Motor neuron (in vitro differentiated cells): ENCODE data around the gene NOS1AP. TPM values are rescaled to one million over a fixed set of nuclear protein-coding genes. Genes with fewer than 3 reads are reported as not detected.
"Not testable (repeated sequence)": the region's sequence is repeated elsewhere in the genome, so short reads cannot be mapped to it uniquely, and the experiment has no call there.

ENCODE experiments used
- ATAC-seq, 8 experiments: fragments of 200-7000 bp; cut with Tn5 transposase; replicated peaks in 6 of 8; 2 replicates each; pipeline ENCODE4 v1.8.0; 2021; ENCODE audit warnings: mild to moderate bottlenecking in 8 of 8, moderate library complexity in 8 of 8
- H3K27ac ChIP-seq, 2 donors: fragments of 250-450 bp; sonication (Bioruptor Pico); 2 replicates each; pipeline ENCODE4 v1.9.0; 2021; ENCODE audit warnings: antibody characterized with exemption in 2 of 2, mild to moderate bottlenecking in 2 of 2, moderate library complexity in 1 of 2
- H3K4me1 ChIP-seq, 2 donors: fragments of 250-450 bp; sonication (Bioruptor Pico); replicated peaks in 1 of 2; 2 replicates each; pipeline ENCODE4 v1.6.1; 2021; ENCODE audit warnings: antibody characterized with exemption in 2 of 2, mild to moderate bottlenecking in 2 of 2, moderate library complexity in 1 of 2
- H3K4me3 ChIP-seq, 5 donors: fragments of 250-450 bp; sonication (Bioruptor Pico); 2 replicates each; pipeline ENCODE4 v1.9.0; 2021; ENCODE audit warnings: antibody characterized with exemption in 5 of 5, mild to moderate bottlenecking in 5 of 5, moderate library complexity in 4 of 5
- WGBS, 10 experiments: fragments of 450-650 bp; shearing (Covaris generic); methylation state at CpG; one replicate each; pipeline ENCODE4 v1.0.0; 2022; 5-methylcytosine and 5-hydroxymethylcytosine counted together
- in situ Hi-C, 9 experiments: fragments of 400-800 bp; cut with MboI; loops; one replicate each; pipeline ENCODE4 v1.15.0; 2021; ENCODE audit warnings: low sequenced_read_pairs in 9 of 9, low pct_unique_long_range_greater_than_20kb in 2 of 9; ENCODE audit not compliant: unreplicated experiment in 9 of 9
- total RNA-seq, 8 experiments: library from RNA; unstranded; fragments of 300-600 nt; gene quantifications; 2 replicates each; pipeline versions ENCODE4 v1.2.3 to v1.2.4, GENCODE V29; 2022

Gene NOS1AP
- total RNA-seq, 8 experiments from 2014 or later = 0.61 to 10.4 (median 6.5) TPM

GRCh38 chr1:162347281-162347680, 277.8 kb downstream of the NOS1AP start:
- no peak for ATAC-seq
- WGBS, 10 experiments = 59 to 100% (median 67%) methylated on average over 1 to 3 of the region's 3 CpGs; no CpG with 5 or more reads in 3 of the 10 experiments
- no peak overlapping the region for H3K27ac ChIP-seq
- peaks cover 0 to 8% of the 10 kb centered on the region in 2 donors for H3K4me1 ChIP-seq
- in situ Hi-C loops = no loop called here
- no peak overlapping the region for H3K4me3 ChIP-seq

- 28 to 75% (median 67%) methylated on average over 2 to 11 of the region's 11 CpGs for whole genome bisulfite sequencing, 10 experiments
These were observed 280.3 kb downstream of the NOS1AP start for GRCh38 chr1:162349635-162350330.

GRCh38 chr1:162351246-162351842, 281.9 kb downstream of the NOS1AP start:
- ATAC-seq = no peak

More at GRCh38 chr1:162349635-162350330, 280.3 kb downstream of the NOS1AP start:
- H3K4me3 ChIP-seq = no peak overlapping the region
- peak in 4 of 8 experiments; percentile 48 to 96 (median 69) for ATAC-seq
- peaks cover 0 to 8% of the 10 kb centered on the region in 2 donors for H3K4me1 ChIP-seq
- in situ Hi-C loops = no loop called here
- no peak overlapping the region for H3K27ac ChIP-seq

DNA sequence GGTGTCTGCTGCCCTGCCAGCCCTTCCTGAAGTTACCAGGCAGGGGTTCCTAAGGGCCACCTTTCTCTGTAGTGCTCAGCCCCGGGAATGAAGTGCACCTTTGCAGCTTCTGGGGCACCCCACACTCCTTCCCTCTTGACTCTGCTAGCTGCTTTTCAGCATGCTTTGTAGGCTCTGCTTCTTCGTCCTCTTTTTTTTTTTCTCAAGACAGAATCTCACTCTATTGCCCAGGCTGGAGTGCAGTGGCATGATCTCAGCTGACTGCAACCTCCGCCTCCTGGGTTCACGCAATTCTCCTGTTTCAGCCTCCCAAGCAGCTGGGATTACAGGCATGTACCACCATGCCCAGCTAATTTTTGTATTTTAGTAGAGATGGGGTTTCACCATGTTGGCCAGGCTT, 282.4 kb downstream of the NOS1AP start:
- not testable (repeated sequence) for H3K4me3 ChIP-seq
- WGBS, 10 experiments = 50 to 100% (median 84%) methylated on average over 1 to 3 of the region's 4 CpGs; no CpG with 5 or more reads in 3 of the 10 experiments

More at GRCh38 chr1:162351246-162351842, 281.9 kb downstream of the NOS1AP start:
- in situ Hi-C loops = no loop called here
- Histone ChIP-seq H3K27ac (no peak overlapping the region), H3K4me1 (peaks cover 0 to 8% of the 10 kb centered on the region in 2 donors), H3K4me3 (no peak overlapping the region)
- 38 to 100% (median 83%) methylated on average over 3 to 6 of the region's 6 CpGs for WGBS, 10 experiments

GRCh38 chr1:162353078-162353477, 283.6 kb downstream of the NOS1AP start:
- H3K27ac ChIP-seq = no peak overlapping the region
- peaks cover 0 to 8% of the 10 kb centered on the region in 2 donors for H3K4me1 ChIP-seq
- H3K4me3 ChIP-seq = no peak overlapping the region
- 57 to 94% (median 87%) methylated on average over 5 to 9 of the region's 9 CpGs; no CpG with 5 or more reads in 3 of the 10 experiments for WGBS, 10 experiments
- in situ Hi-C loops = no loop called here
- no peak for ATAC-seq

More for the DNA sequence above, 282.4 kb downstream of the NOS1AP start:
- in situ Hi-C loops, ATAC-seq, H3K27ac ChIP-seq, H3K4me1 ChIP-seq: not testable (repeated sequence)

- in situ Hi-C loops = no loop called here
- ATAC-seq = peak in 1 of 8 experiments; percentile 53
These were observed 284.2 kb downstream of the NOS1AP start for GRCh38 chr1:162353702-162354101.

DNA sequence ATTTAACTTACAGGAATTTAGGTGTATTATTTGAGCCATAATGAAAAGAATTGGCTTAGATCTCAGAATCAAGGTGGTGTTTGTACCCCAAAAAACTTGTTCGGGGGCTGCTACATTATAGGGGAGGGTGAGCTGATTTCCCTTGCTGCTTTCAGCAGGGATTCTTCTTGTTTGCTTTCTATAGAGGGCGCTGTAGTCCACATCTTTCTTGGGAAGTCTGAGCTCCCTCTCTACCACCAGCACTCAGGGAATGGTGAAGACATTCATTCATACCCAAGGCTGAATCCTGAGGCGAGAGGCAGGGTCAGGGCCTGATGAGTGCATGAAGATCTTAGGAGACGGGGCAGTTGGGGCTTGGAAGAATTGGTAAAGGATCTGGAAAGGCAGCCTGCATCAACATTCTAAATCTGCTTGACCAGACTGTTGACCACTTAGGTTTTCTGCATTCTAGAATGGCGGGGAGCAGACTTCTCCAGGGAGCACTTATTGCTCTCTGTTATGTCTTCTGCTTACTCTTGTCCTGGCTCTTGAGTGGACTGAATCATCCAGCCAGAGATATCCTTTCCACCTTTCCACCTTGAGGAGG, 288.3 kb downstream of the NOS1AP start:
- peak in 4 of 8 experiments; percentile 33 to 73 (median 55) for ATAC-seq
- WGBS, 10 experiments = 0 to 100% (median 60%) methylated on average over 1 to 4 of the region's 5 CpGs; no CpG with 5 or more reads in 1 of the 10 experiments
- H3K27ac ChIP-seq = no peak overlapping the region
- peaks cover 0 to 6% of the 10 kb centered on the region in 2 donors for H3K4me1 ChIP-seq
- H3K4me3 ChIP-seq = no peak overlapping the region
- in situ Hi-C loops = no loop called here

More at GRCh38 chr1:162353702-162354101, 284.2 kb downstream of the NOS1AP start:
- Histone ChIP-seq H3K27ac (no peak overlapping the region), H3K4me3 (no peak overlapping the region), H3K4me1 (peaks cover 0 to 13% of the 10 kb centered on the region in 2 donors)
- WGBS, 10 experiments = 52 to 83% (median 80%) methylated on average over 1 to 4 of the region's 5 CpGs; no CpG with 5 or more reads in 5 of the 10 experiments

- ATAC-seq = no peak
- in situ Hi-C loops = no loop called here
These were observed 289.4 kb downstream of the NOS1AP start for GRCh38 chr1:162358928-162359327.

GRCh38 chr1:162359523-162360236, 290.2 kb downstream of the NOS1AP start:
- H3K4me3 ChIP-seq = no peak overlapping the region
- H3K27ac ChIP-seq = no peak overlapping the region
- 50 to 100% (median 89%) methylated on average over 1 to 8 of the region's 10 CpGs; no CpG with 5 or more reads in 2 of the 10 experiments for WGBS, 10 experiments
- peaks cover 0 to 6% of the 10 kb centered on the region in 2 donors for H3K4me1 ChIP-seq
- no peak for ATAC-seq
- in situ Hi-C loops = no loop called here

More at GRCh38 chr1:162358928-162359327, 289.4 kb downstream of the NOS1AP start:
- Histone ChIP-seq H3K4me1 (peaks cover 0 to 6% of the 10 kb centered on the region in 2 donors), H3K4me3 (no peak overlapping the region), H3K27ac (no peak overlapping the region)
- WGBS, 10 experiments = 0 to 100% (median 80%) methylated on average over 1 of the region's 1 CpG; no CpG with 5 or more reads in 3 of the 10 experiments

GRCh38 chr1:162360237-162360873, 290.9 kb downstream of the NOS1AP start:
- Histone ChIP-seq H3K4me3 (no peak overlapping the region), H3K4me1 (peaks cover 0 to 6% of the 10 kb centered on the region in 2 donors), H3K27ac (no peak overlapping the region)
- 33 to 100% (median 94%) methylated on average over 1 to 10 of the region's 10 CpGs; no CpG with 5 or more reads in 1 of the 10 experiments for WGBS, 10 experiments
- in situ Hi-C loops = no loop called here
- no peak for ATAC-seq

DNA sequence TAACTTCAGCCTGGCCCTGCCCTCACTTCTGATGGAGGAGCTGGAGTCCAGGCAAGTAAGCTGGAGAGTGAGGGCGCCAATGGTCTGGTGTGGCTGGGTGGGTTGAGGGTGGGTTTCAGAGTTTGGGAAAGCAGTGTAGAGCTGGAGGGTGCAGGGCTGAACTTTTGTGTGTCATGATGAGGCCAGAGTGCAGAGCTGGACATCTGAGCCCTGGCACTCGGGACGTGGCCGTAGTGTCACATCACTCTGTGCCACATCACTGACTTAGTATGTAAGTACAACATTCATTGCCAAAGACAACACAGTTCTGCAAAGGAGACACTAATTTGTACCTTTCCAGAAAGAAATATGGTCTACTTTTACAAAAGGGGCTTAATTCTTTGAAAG, 291.4 kb downstream of the NOS1AP start:
- no peak overlapping the region for H3K4me3 ChIP-seq
- in situ Hi-C loops = no loop called here
- 54 to 100% (median 93%) methylated on average over 1 to 4 of the region's 4 CpGs; no CpG with 5 or more reads in 4 of the 10 experiments for WGBS, 10 experiments
- H3K27ac ChIP-seq = no peak overlapping the region
- ATAC-seq = no peak
- peaks cover 0 to 6% of the 10 kb centered on the region in 2 donors for H3K4me1 ChIP-seq

GRCh38 chr1:162361349-162361748, 291.9 kb downstream of the NOS1AP start:
- peaks cover 0 to 6% of the 10 kb centered on the region in 2 donors for H3K4me1 ChIP-seq
- in situ Hi-C loops = no loop called here
- ATAC-seq = no peak
- H3K4me3 ChIP-seq = no peak overlapping the region
- WGBS, 10 experiments = 20 to 95% (median 85%) methylated on average over 1 to 5 of the region's 5 CpGs; no CpG with 5 or more reads in 2 of the 10 experiments
- no peak overlapping the region for H3K27ac ChIP-seq
